GM19328 (cell line): ENCODE data around the gene ADPRH.

Source experiments
- ATAC-seq: cut with Tn5 transposase; IDR thresholded peaks from one replicate; pipeline ENCODE4 v1.9.1; 2021; ENCODE audit warnings: mild to moderate bottlenecking, moderate library complexity; ENCODE audit not compliant: unreplicated experiment

The ADPRH gene

GRCh38 chr3:119627461-119627860 lies 48.2 kb downstream of the ADPRH start:
- ATAC-seq, result no peak

GRCh38 chr3:119628390-119628789 lies 49.1 kb downstream of the ADPRH start:
- ATAC-seq, result no peak

GRCh38 chr3:119628816-119629445 lies 49.6 kb downstream of the ADPRH start:
- ATAC-seq, result no peak

GRCh38 chr3:119630128-119630879 lies 51.0 kb downstream of the ADPRH start:
- ATAC-seq, result no peak

- ATAC-seq, result no peak
Observed at GRCh38 chr3:119630880-119631329, 51.6 kb downstream of the ADPRH start.

- ATAC-seq, result no peak
Observed at GRCh38 chr3:119631516-119631915, 52.2 kb downstream of the ADPRH start.

- no peak for ATAC-seq
Observed at GRCh38 chr3:119632216-119632615, 52.9 kb downstream of the ADPRH start.

- ATAC-seq, result no peak
Observed at GRCh38 chr3:119632829-119633228, 53.5 kb downstream of the ADPRH start.

GRCh38 chr3:119635719-119636118 lies 56.4 kb downstream of the ADPRH start:
- no peak for ATAC-seq

GRCh38 chr3:119636249-119636648 lies 57.0 kb downstream of the ADPRH start:
- ATAC-seq, result no peak

GRCh38 chr3:119636891-119637611 lies 57.8 kb downstream of the ADPRH start:
- ATAC-seq, result no peak

- peak; percentile 37 for ATAC-seq
Observed at GRCh38 chr3:119637679-119638477, 58.6 kb downstream of the ADPRH start.
